ENCODE results near the gene REPS2.

Gene REPS2

DNA sequence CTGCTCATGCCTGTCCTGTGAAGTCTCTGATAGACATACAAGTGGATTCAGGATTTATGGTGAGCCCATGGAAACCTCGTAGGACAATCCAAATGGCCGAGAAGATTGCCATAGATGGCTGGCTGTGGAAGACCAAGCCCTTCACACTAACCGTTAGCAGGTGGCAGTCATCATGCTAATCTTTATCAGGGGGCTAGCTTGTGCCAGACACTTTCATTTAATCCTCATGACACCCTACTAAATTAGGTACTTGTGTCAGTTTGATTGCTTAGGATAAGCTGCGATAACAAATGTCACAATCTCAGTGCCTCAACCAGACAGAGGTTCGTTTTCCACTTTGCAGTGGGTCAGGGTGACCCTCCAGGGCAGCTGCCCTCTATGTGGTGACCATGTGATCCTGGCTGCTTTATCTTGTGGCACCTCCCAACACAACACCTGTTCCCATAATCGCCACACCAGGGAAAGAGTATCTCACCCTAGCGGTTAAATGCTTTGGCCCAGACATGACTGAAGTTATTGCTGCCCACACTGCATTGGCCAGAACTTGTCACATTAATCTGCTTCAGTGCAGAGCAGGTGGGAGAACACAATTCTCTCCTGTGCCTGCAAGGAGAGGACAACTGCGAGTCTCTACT is 60.8 kb downstream of the REPS2 start:
- DNase-seq = no peak

GRCh38 chrX:17009856-17010625 is 63.6 kb downstream of the REPS2 start:
- no peak for DNase-seq

DNA sequence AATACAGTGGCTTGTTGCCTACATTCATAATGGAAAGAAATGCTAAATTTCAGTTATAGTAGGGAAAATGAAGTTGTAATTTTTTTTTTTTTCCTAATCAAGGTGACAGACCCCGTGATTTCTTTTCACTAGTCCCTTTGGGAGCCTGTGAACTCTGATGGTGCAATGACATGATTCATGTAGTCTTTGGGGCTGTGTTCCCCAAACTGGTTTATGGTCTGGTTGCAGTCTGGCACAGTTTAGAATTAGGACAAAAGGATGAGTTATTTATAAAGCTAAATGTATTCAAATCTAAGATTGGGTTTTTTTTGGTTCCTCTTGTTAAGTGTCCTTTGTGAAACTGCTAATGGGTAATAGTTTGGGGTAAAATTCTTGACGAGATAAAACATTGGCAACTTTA is 66.0 kb downstream of the REPS2 start:
- no peak for DNase-seq

- DNase-seq = no peak
These were observed 67.8 kb downstream of the REPS2 start for GRCh38 chrX:17014216-17014615.

DNA sequence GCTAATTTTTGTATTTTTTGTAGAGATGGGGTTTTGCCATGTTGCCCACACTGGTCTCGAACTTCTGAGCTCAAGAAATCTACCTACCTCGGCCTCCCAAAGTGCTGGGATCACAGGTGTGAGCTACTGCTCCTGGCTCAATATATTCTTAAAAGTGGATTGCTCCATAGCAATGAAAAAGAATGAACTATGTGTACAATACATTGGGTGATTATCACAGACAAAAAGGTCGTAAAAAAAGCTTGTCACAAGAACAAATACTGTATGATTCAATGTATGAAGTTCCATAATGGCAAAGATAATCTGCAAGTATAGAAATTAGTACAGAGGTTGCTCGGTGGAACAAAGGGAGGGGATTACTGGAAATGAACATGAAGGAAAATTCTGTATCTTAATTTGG is 70.7 kb downstream of the REPS2 start:
- DNase-seq = no peak

GRCh38 chrX:17020356-17020755 is 73.9 kb downstream of the REPS2 start:
- DNase-seq = no peak

- no peak for DNase-seq
These were observed 74.7 kb downstream of the REPS2 start for GRCh38 chrX:17020851-17021821.

- DNase-seq = no peak
These were observed 75.6 kb downstream of the REPS2 start for GRCh38 chrX:17021851-17022604.

DNA sequence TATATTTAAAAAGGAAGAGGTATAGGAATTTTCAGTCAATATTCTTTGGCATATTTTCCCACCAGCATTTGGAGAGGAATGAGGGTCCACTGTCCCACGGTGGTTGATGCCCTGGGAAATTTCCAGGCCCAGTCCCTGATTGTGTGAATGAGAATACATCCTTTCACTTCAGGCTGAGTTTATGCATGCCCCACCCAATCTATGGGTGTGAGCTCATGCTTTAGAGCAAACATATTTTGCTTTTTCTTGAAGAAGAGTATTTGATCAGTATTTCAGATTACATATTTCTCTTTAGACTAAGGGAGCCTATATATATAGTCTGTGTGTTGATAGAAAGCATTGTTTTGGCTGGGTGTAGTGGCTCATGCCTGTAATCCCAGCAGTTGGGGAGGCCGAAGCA is 77.2 kb downstream of the REPS2 start:
- DNase-seq = no peak

DNA sequence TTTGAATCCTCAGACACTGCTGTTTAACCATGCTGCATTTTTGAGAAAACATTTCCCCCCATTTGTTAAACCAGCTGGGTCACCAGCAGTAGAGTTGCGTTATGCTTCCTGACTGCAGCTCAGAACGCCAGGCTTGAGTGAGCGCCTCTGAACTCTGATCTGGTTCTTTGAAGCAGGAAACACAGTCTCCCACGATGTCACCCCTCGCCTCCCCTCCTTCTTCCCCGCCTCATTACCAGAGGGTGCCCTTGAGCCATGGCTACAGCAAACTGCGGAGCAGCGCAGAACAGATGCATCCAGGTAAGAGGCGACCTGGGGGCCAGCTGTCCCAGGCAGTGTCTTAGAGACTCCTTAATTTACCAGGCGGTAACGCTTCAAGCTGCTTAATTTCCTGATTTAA is 78.4 kb downstream of the REPS2 start:
- DNase-seq = peak; percentile 28

DNA sequence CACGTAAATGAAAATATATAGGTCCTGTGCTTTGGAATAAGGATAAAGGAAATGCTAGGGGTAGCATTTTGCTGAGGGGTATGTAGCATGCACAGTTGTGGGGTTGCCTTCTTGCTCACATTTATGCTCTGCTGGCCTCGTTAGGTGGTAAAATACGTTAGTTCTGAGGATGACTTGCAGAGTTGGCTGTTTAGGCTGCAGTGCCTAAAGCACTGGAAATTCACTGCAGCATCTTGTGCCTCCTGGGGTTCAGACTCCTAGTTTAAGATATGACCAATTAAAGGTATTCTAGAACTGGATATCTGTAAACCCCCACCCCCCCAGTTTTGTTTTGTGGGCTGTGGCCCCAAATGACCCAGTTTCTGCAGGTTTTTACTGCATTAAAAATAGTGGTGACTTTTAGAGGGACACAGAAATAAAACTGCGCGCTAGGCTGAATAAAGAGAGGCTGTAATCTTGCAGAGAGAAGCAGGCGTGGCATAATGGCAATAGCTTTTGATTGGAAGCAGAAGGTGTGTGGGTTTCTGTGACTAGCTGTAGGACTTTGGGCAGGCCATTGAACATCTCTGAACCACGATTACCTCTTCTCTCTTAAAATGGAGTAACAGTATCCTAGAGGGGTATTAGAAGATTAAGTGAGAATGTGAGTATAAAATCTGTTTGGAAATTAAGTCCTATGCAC is 79.3 kb downstream of the REPS2 start:
- DNase-seq = no peak

GRCh38 chrX:17027931-17028330 is 81.5 kb downstream of the REPS2 start:
- no peak for DNase-seq

DNA sequence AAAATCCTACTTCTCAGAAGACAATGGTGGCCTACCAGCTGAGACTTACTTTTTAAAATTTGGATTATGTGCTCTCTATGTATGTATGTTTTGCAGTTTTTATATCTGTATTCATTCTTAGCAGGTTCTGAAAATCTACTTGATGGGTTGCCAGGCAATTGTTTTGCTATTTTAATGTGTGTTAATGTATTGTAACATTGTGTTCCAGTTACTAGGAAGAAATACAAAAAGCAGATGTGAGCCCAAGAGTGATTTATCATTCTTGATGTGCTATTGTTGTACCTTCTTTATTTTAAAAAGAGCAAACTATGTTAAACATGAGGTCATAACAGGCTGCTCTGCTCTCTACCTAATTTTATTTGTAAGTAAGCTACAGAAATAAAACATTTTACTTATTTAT is 81.9 kb downstream of the REPS2 start:
- DNase-seq = no peak

- DNase-seq = no peak
These were observed 83.6 kb downstream of the REPS2 start for GRCh38 chrX:17030092-17030491.

DNA sequence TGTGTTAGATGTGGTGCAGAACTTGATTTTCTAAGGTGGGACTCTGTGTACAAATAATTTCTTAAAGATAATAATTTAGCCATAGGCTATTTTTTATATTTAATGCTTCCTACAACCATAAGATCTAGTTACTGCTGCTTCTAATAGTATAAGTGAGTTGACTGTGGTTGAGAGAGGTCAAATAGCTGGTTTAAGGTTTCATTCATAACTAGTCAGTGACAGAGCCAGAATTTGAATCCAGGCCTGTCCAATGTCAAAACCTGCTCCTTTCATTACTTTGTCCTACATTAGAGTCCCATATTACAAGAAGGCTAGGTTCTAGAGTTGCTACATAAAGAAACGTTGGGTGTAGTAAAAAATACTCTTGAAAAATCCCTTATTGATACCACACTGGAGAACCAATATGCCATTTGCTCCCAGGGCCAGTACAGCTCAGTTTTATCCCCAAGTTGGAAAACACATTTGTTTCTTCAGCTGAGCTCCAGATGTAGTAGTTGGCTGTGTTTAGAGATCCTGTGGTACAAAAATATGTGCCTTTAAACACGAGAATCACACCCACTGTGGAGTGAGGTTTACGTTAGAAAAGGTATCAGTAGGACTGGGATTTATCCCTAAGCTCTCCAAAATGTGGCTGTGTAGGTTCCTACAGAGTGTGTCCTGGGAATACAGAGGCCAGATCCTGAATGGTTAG is 84.3 kb downstream of the REPS2 start:
- DNase-seq = no peak

GRCh38 chrX:17031827-17032226 is 85.4 kb downstream of the REPS2 start:
- DNase-seq = no peak

- no peak for DNase-seq
These were observed 85.9 kb downstream of the REPS2 start for GRCh38 chrX:17032351-17032750.

DNA sequence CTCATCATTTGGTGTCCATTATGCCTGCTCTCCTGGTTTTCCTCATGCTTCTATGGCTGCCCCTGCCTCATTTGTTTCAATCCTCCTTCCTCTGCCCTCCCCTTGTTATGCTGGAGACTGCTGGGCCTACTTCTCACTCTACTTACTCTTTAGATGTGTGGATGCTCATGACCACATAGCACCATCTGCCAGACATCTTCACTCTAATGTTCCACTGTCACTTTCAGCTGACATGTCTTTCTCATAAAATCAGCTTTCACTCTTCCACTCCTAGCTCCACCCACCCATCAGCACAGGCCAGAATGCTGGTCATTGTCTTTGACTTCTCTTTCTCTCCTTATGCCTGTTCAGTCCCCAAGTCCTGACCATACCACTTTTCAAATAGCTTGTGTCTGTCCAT is 86.8 kb downstream of the REPS2 start:
- DNase-seq = no peak

DNA sequence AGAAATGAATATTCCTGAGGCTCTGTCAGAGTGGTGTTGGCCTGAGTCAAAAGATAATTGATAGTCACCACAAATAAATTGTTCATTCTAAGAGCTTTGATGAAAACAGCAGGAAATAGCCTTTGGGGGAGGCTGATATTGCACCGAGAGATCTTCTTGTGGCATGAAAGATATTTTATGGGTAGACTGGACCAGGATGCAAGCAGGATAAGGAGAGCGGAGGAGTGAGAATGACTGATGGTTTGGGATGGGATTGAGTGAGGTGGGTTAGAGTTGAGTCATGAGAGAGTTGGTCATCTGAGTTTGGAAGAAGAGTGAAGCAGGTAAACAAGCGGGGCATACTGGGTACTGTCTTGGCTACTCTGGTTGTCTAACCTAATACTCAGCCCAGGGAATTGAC is 88.7 kb downstream of the REPS2 start:
- DNase-seq = no peak

GRCh38 chrX:17036171-17036961 is 89.9 kb downstream of the REPS2 start:
- DNase-seq = no peak

- peak; percentile 2 for DNase-seq
These were observed 91.8 kb downstream of the REPS2 start for GRCh38 chrX:17038277-17038676.

All from NCI-H510A (cell line).